ENCODE results near the gene NUMA1.

Gene NUMA1

GRCh38 chr11:72010529-72011233 lies 69.7 kb downstream of the NUMA1 start:
- H3K9ac ChIP-seq, result no peak overlapping the region
- peaks cover 37% of the 10 kb centered on the region for H3K4me1 ChIP-seq
- H3K27ac ChIP-seq, result 0 out of 2 replicates have a peak overlapping the region, but pooled peaks have one; percentile 8
- H3K4me3 ChIP-seq, result no peak overlapping the region
- peaks cover 99% of the 10 kb centered on the region for H4K20me1 ChIP-seq
- peaks cover 100% of the 10 kb centered on the region for H3K36me3 ChIP-seq
- H3K4me2 ChIP-seq, result no peak overlapping the region
- no peak for TF ChIP-seq Cebpa-rat (IDR thresholded peaks at IDR 0.05)
- H3K9me3 ChIP-seq, result no peaks in the 10 kb centered on the region
- no peaks in the 10 kb centered on the region for H3K27me3 ChIP-seq

- peaks cover 99% of the 10 kb centered on the region for H4K20me1 ChIP-seq
- no peak overlapping the region for H3K9ac ChIP-seq
- no peaks in the 10 kb centered on the region for H3K9me3 ChIP-seq
Observed at GRCh38 chr11:72009156-72009555, 71.2 kb downstream of the NUMA1 start.

GRCh38 chr11:72008728-72009127 lies 71.6 kb downstream of the NUMA1 start:
- H3K36me3 ChIP-seq, result peaks cover 100% of the 10 kb centered on the region
- H3K27me3 ChIP-seq, result no peaks in the 10 kb centered on the region
- peaks cover 27% of the 10 kb centered on the region for H3K4me1 ChIP-seq
- no peaks in the 10 kb centered on the region for H3K9me3 ChIP-seq
- no peak overlapping the region for H3K27ac ChIP-seq
- H3K4me3 ChIP-seq, result no peak overlapping the region
- H3K9ac ChIP-seq, result no peak overlapping the region
- H3K4me2 ChIP-seq, result no peak overlapping the region
- no peak for TF ChIP-seq Cebpa-rat (IDR thresholded peaks at IDR 0.05)
- H4K20me1 ChIP-seq, result peaks cover 99% of the 10 kb centered on the region

More at GRCh38 chr11:72009156-72009555, 71.2 kb downstream of the NUMA1 start:
- H3K27ac ChIP-seq, result no peak overlapping the region
- no peak for TF ChIP-seq Cebpa-rat (IDR thresholded peaks at IDR 0.05)
- no peak overlapping the region for H3K4me3 ChIP-seq
- peaks cover 100% of the 10 kb centered on the region for H3K36me3 ChIP-seq
- no peaks in the 10 kb centered on the region for H3K27me3 ChIP-seq
- no peak overlapping the region for H3K4me2 ChIP-seq
- H3K4me1 ChIP-seq, result peaks cover 31% of the 10 kb centered on the region

GRCh38 chr11:72007587-72007986 lies 72.8 kb downstream of the NUMA1 start:
- Histone ChIP-seq H3K36me3 (peaks cover 100% of the 10 kb centered on the region), H3K27ac (no peak overlapping the region)

GRCh38 chr11:72007089-72007476 lies 73.3 kb downstream of the NUMA1 start:
- Histone ChIP-seq H3K4me2 (no peak overlapping the region), H3K4me3 (no peak overlapping the region), H3K9me3 (no peaks in the 10 kb centered on the region), H3K27ac (no peak overlapping the region), H3K36me3 (peaks cover 100% of the 10 kb centered on the region), H3K4me1 (peaks cover 10% of the 10 kb centered on the region), H4K20me1 (peaks cover 99% of the 10 kb centered on the region), H3K9ac (no peak overlapping the region), H3K27me3 (no peaks in the 10 kb centered on the region)
- no peak for TF ChIP-seq Cebpa-rat (IDR thresholded peaks at IDR 0.05)

More at GRCh38 chr11:72007587-72007986, 72.8 kb downstream of the NUMA1 start:
- no peak overlapping the region for H3K4me2 ChIP-seq
- H3K4me3 ChIP-seq, result no peak overlapping the region
- H3K27me3 ChIP-seq, result no peaks in the 10 kb centered on the region
- TF ChIP-seq Cebpa-rat (IDR thresholded peaks at IDR 0.05), result no peak
- no peaks in the 10 kb centered on the region for H3K9me3 ChIP-seq
- peaks cover 99% of the 10 kb centered on the region for H4K20me1 ChIP-seq
- H3K4me1 ChIP-seq, result peaks cover 15% of the 10 kb centered on the region
- no peak overlapping the region for H3K9ac ChIP-seq

GRCh38 chr11:72006309-72007088 lies 73.8 kb downstream of the NUMA1 start:
- H3K27me3 ChIP-seq, result no peaks in the 10 kb centered on the region
- H3K4me1 ChIP-seq, result peaks cover 5% of the 10 kb centered on the region
- no peaks in the 10 kb centered on the region for H3K9me3 ChIP-seq
- H3K36me3 ChIP-seq, result peaks cover 100% of the 10 kb centered on the region
- H3K9ac ChIP-seq, result no peak overlapping the region
- no peak for TF ChIP-seq Cebpa-rat (IDR thresholded peaks at IDR 0.05)
- no peak overlapping the region for H3K4me3 ChIP-seq
- H4K20me1 ChIP-seq, result peaks cover 99% of the 10 kb centered on the region
- H3K4me2 ChIP-seq, result no peak overlapping the region
- no peak overlapping the region for H3K27ac ChIP-seq

GRCh38 chr11:72005347-72006260 lies 74.7 kb downstream of the NUMA1 start:
- H3K27me3 ChIP-seq, result no peaks in the 10 kb centered on the region
- H3K9me3 ChIP-seq, result no peaks in the 10 kb centered on the region
- TF ChIP-seq Cebpa-rat (IDR thresholded peaks at IDR 0.05), result no peak
- no peak overlapping the region for H3K9ac ChIP-seq
- H3K4me2 ChIP-seq, result no peak overlapping the region
- H4K20me1 ChIP-seq, result peaks cover 97% of the 10 kb centered on the region
- no peaks in the 10 kb centered on the region for H3K4me1 ChIP-seq
- H3K4me3 ChIP-seq, result no peak overlapping the region
- no peak overlapping the region for H3K27ac ChIP-seq
- peaks cover 100% of the 10 kb centered on the region for H3K36me3 ChIP-seq

GRCh38 chr11:72004515-72005346 lies 75.6 kb downstream of the NUMA1 start:
- Histone ChIP-seq H3K27me3 (no peaks in the 10 kb centered on the region), H3K4me3 (no peak overlapping the region), H3K4me1 (peaks cover 3% of the 10 kb centered on the region), H4K20me1 (peaks cover 88% of the 10 kb centered on the region), H3K4me2 (no peak overlapping the region), H3K27ac (no peak overlapping the region), H3K9me3 (no peaks in the 10 kb centered on the region), H3K9ac (no peak overlapping the region), H3K36me3 (peaks cover 94% of the 10 kb centered on the region)
- no peak for TF ChIP-seq Cebpa-rat (IDR thresholded peaks at IDR 0.05)

- H3K4me3 ChIP-seq, result no peak overlapping the region
- TF ChIP-seq Cebpa-rat (IDR thresholded peaks at IDR 0.05), result no peak
- peaks cover 84% of the 10 kb centered on the region for H3K36me3 ChIP-seq
- no peak overlapping the region for H3K4me2 ChIP-seq
- H3K4me1 ChIP-seq, result peaks cover 12% of the 10 kb centered on the region
- H3K27ac ChIP-seq, result no peak overlapping the region
- H4K20me1 ChIP-seq, result peaks cover 80% of the 10 kb centered on the region
- H3K9ac ChIP-seq, result no peak overlapping the region
- H3K9me3 ChIP-seq, result no peaks in the 10 kb centered on the region
- H3K27me3 ChIP-seq, result no peaks in the 10 kb centered on the region
Observed at GRCh38 chr11:72003776-72004171, 76.6 kb downstream of the NUMA1 start.
